Esophagus squamous epithelium (tissue), 5 donors: ENCODE results near the gene SCARB1. TPM values are rescaled to one million over a fixed set of nuclear protein-coding genes. Genes with fewer than 3 reads are reported as not detected.

ENCODE experiments used
- DNase-seq: peaks from one replicate; lab custom pipeline; 2025; lab: John Stamatoyannopoulos, UW
- H3K27ac ChIP-seq, 4 donors: fragments of 200-600 bp; sonication (generic); one replicate each; pipeline ENCODE4 v1.5.1; 2016 to 2019; ENCODE audit warnings: mild to moderate bottlenecking in 1 of 4
- H3K27me3 ChIP-seq, 4 donors: fragments of 200-600 bp; sonication (generic); 1 replicate in 3 of 4; 2 replicates in 1 of 4; pipeline versions ENCODE4 v1.5.1 to v1.6.0; 2017 to 2021; ENCODE audit warnings: antibody characterized with exemption in 1 of 4
- H3K36me3 ChIP-seq, 3 donors: fragments of 200-600 bp; sonication (generic); one replicate each; pipeline ENCODE4 v1.5.1; 2016 to 2019
- H3K4me1 ChIP-seq, 3 donors: fragments of 200-600 bp; sonication (generic); one replicate each; pipeline ENCODE4 v1.5.1; 2017 to 2019
- H3K4me3 ChIP-seq, 4 donors: fragments of 200-600 bp; sonication (generic); 1 replicate in 3 of 4; 2 replicates in 1 of 4; pipeline ENCODE4 v1.5.1; 2016 to 2019; ENCODE audit warnings: mild to moderate bottlenecking in 2 of 4, moderate library complexity in 1 of 4
- H3K9me3 ChIP-seq, 3 donors: fragments of 200-600 bp; sonication (generic); one replicate each; pipeline ENCODE4 v1.5.1; 2016 to 2019
- CTCF ChIP-seq, 6 experiments: fragments of 450-650 bp in 4 of 6; fragments of 200-600 bp in 2 of 6; sonication (generic) in 2 of 6; IDR thresholded peaks; one replicate each; pipeline ENCODE4 v1.5.1; 2016 to 2019; ENCODE audit warnings: antibody characterized with exemption in 6 of 6, mild to moderate bottlenecking in 4 of 6, moderate library complexity in 4 of 6
- POLR2A ChIP-seq, 4 donors: fragments of 450-650 bp; IDR thresholded peaks; one replicate each; pipeline ENCODE4 v1.6.1; 2017; ENCODE audit warnings: antibody characterized with exemption in 4 of 4, mild to moderate bottlenecking in 4 of 4, moderate library complexity in 3 of 4
- WGBS, 2 donors: methylation state at CpG; one replicate each; pipeline ENCODE4 v1.1.5; 2018; 5-methylcytosine and 5-hydroxymethylcytosine counted together
- intact Hi-C: fragments of 100-400 bp; cut with DNase I; formaldehyde crosslinking; loops from one replicate; pipeline ENCODE4 v1.15.0; 2022
- total RNA-seq, 4 donors: library from RNA; depleted of rRNA; stranded (reverse); fragments of >200 nt; gene quantifications; one replicate each; pipeline ENCODE4 v1.1.0, GENCODE V29; 2016
- donor health status: DM: yes; HTN: yes; CAD: no.

Gene SCARB1
- total RNA-seq, 4 donors from 2014 or later: 7.1 to 9.5 (median 8.8) TPM

GRCh38 chr12:124841558-124841945 lies 22.1 kb downstream of the SCARB1 start:
- WGBS, 2 donors: 86% methylated on average over 7 of the region's 7 CpGs
- H3K4me3 ChIP-seq: no peak overlapping the region
- no peaks in the 10 kb centered on the region for H3K9me3 ChIP-seq
- H3K27me3 ChIP-seq: no peaks in the 10 kb centered on the region
- H3K4me1 ChIP-seq: peaks cover 8 to 40% (median 15%) of the 10 kb centered on the region in 3 donors
- intact Hi-C loops: no loop called here
- H3K27ac ChIP-seq: peak overlapping the region in 1 of 4 donors; percentile 24
- TF ChIP-seq POLR2A (IDR thresholded peaks at IDR 0.05) (no peak), CTCF (IDR thresholded peaks at IDR 0.05) (no peak)
- no peaks in the 10 kb centered on the region for H3K36me3 ChIP-seq
- no peak for DNase-seq

- WGBS, 2 donors: 37 to 40% methylated on average over 11 of the region's 16 CpGs
- TF ChIP-seq CTCF (IDR thresholded peaks at IDR 0.05): no peak
- H3K36me3 ChIP-seq: no peaks in the 10 kb centered on the region
- no peaks in the 10 kb centered on the region for H3K27me3 ChIP-seq
- DNase-seq: no peak
- intact Hi-C loops: no loop called here
- H3K27ac ChIP-seq: peak overlapping the region in 3 of 4 donors; percentile 64 to 80 (median 74)
- peaks cover 13 to 52% (median 15%) of the 10 kb centered on the region in 3 donors for H3K4me1 ChIP-seq
- H3K9me3 ChIP-seq: no peaks in the 10 kb centered on the region
- H3K4me3 ChIP-seq: no peak overlapping the region
These were observed 25.5 kb downstream of the SCARB1 start for GRCh38 chr12:124837958-124838803.

GRCh38 chr12:124837249-124837897 lies 26.3 kb downstream of the SCARB1 start:
- intact Hi-C loops: no loop called here
- WGBS, 2 donors: 49 to 60% methylated on average over 4 of the region's 4 CpGs
- Histone ChIP-seq H3K27ac (peak overlapping the region in 3 of 4 donors; percentile 64 to 80 (median 74)), H3K4me3 (no peak overlapping the region), H3K27me3 (no peaks in the 10 kb centered on the region), H3K9me3 (no peaks in the 10 kb centered on the region), H3K36me3 (no peaks in the 10 kb centered on the region), H3K4me1 (peaks cover 13 to 44% (median 15%) of the 10 kb centered on the region in 3 donors)
- no peak for DNase-seq
- no peak for TF ChIP-seq POLR2A (IDR thresholded peaks at IDR 0.05)
- no peak for TF ChIP-seq CTCF (IDR thresholded peaks at IDR 0.05)

GRCh38 chr12:124836759-124837158 lies 26.9 kb downstream of the SCARB1 start:
- DNase-seq: no peak
- Histone ChIP-seq H3K27me3 (no peaks in the 10 kb centered on the region), H3K4me3 (no peak overlapping the region), H3K4me1 (peaks cover 13 to 38% (median 15%) of the 10 kb centered on the region in 3 donors), H3K36me3 (no peaks in the 10 kb centered on the region), H3K9me3 (no peaks in the 10 kb centered on the region), H3K27ac (no peak overlapping the region)
- WGBS, 2 donors: 80 to 94% methylated on average over 5 to 6 of the region's 6 CpGs
- TF ChIP-seq POLR2A (IDR thresholded peaks at IDR 0.05): no peak
- no peak for TF ChIP-seq CTCF (IDR thresholded peaks at IDR 0.05)
- intact Hi-C loops: no loop called here
